Measurements from ENCODE around the gene ASCL5. TPM values are rescaled to one million over a fixed set of nuclear protein-coding genes. Genes with fewer than 3 reads are reported as not detected.
A peak's percentile ranks its signal among the peaks of the same experiment; 100 is the strongest.

The ASCL5 gene
- total and polyA plus RNA-seq, 9 of the 15 experiments (the other 6 are each of a cell fraction or from before 2014, with no cell fraction given), result 0.09 TPM; not detected in 8

- TF ChIP-seq SRF (CRISPR knock-in tag; IDR thresholded peaks at IDR 0.05), result no peak; a peak in 1 of 4 replicates
- no peak for TF ChIP-seq ZNF174 (CRISPR knock-in tag; IDR thresholded peaks at IDR 0.05)
- TF ChIP-seq MTA3 (IDR thresholded peaks at IDR 0.05; ENCODE audit: borderline replicate concordance), result peak; percentile 84; the same call in 1 of the 2 replicates
- TF ChIP-seq ZNF778 (CRISPR knock-in tag; IDR thresholded peaks at IDR 0.05), result no peak
- peak; percentile 31; the same call in 1 of the 2 replicates for TF ChIP-seq ELF2 (CRISPR knock-in tag; IDR thresholded peaks at IDR 0.05)
- TF ChIP-seq KLF13 (tag; IDR thresholded peaks at IDR 0.05; ENCODE audit: borderline replicate concordance, low read depth), result no peak
- no peak for TF ChIP-seq REST (IDR thresholded peaks at IDR 0.05; ENCODE audit: borderline replicate concordance)
- TF ChIP-seq REST (CRISPR knock-in tag; IDR thresholded peaks at IDR 0.05; ENCODE audit: low read depth), result no peak
- no peak for TF ChIP-seq ZNF212 (CRISPR knock-in tag; IDR thresholded peaks at IDR 0.05)
- TF ChIP-seq MCM5 (IDR thresholded peaks at IDR 0.05; ENCODE audit: low read depth), result no peak
Measured at GRCh38 chr1:201153474-201154388, 26.7 kb upstream of the ASCL5 start (continued).

All from K562 (cell line).